Nephron progenitor cell (in vitro differentiated cells): ENCODE measurements around the gene HOXC10.

Experiments
- DNase-seq: peaks from one replicate; pipeline ENCODE4 v3.0.0; 2021
- H3K27ac Mint-ChIP-seq: 2 replicates; pipeline ENCODE4 v1.8.0; 2021; ENCODE audit warnings: mild to moderate bottlenecking, moderate library complexity, mixed read lengths
- H3K27me3 Mint-ChIP-seq: 2 replicates; pipeline ENCODE4 v1.8.0; 2021; ENCODE audit warnings: mild to moderate bottlenecking, low read depth, mixed read lengths; ENCODE audit not compliant: poor library complexity
- H3K36me3 Mint-ChIP-seq: 2 replicates; pipeline ENCODE4 v1.8.0; 2021; ENCODE audit warnings: low read depth, mixed read lengths
- H3K4me1 Mint-ChIP-seq: 2 replicates; pipeline ENCODE4 v1.8.0; 2021; ENCODE audit warnings: mixed read lengths
- H3K4me3 Mint-ChIP-seq: 2 replicates; pipeline ENCODE4 v1.8.0; 2021; ENCODE audit warnings: mild to moderate bottlenecking, moderate library complexity, mixed read lengths
- H3K9me3 Mint-ChIP-seq: 2 replicates; pipeline ENCODE4 v1.8.0; 2021; ENCODE audit warnings: mild to moderate bottlenecking, moderate library complexity, mixed read lengths
- CTCF ChIP-seq: fragments of 200-600 bp; sonication (generic); IDR thresholded peaks from 2 replicates; pipeline ENCODE4 v1.5.0; 2021; ENCODE audit warnings: antibody characterized with exemption

The HOXC10 gene

GRCh38 chr12:53950437-53950773 lies 34.5 kb upstream of the HOXC10 start:
- H3K4me3 Mint-ChIP-seq, result no peak overlapping the region
- H3K4me1 Mint-ChIP-seq, result peaks cover 5% of the 10 kb centered on the region
- no peak for DNase-seq
- no peaks in the 10 kb centered on the region for H3K9me3 Mint-ChIP-seq
- H3K36me3 Mint-ChIP-seq, result no peaks in the 10 kb centered on the region
- TF ChIP-seq CTCF, result no peak
- H3K27me3 Mint-ChIP-seq, result peaks cover 100% of the 10 kb centered on the region
- no peak overlapping the region for H3K27ac Mint-ChIP-seq

- Mint-ChIP-seq H3K4me1 (peaks cover 9% of the 10 kb centered on the region), H3K36me3 (no peaks in the 10 kb centered on the region), H3K4me3 (no peak overlapping the region), H3K9me3 (no peaks in the 10 kb centered on the region), H3K27me3 (peaks cover 100% of the 10 kb centered on the region), H3K27ac (no peak overlapping the region)
- DNase-seq, result no peak
- no peak for TF ChIP-seq CTCF
Observed at GRCh38 chr12:53950789-53951576, 34.0 kb upstream of the HOXC10 start.

- H3K27ac Mint-ChIP-seq, result no peak overlapping the region
- H3K4me1 Mint-ChIP-seq, result peaks cover 12% of the 10 kb centered on the region
- DNase-seq, result no peak
- no peaks in the 10 kb centered on the region for H3K36me3 Mint-ChIP-seq
- TF ChIP-seq CTCF, result no peak
- H3K9me3 Mint-ChIP-seq, result no peaks in the 10 kb centered on the region
- H3K4me3 Mint-ChIP-seq, result no peak overlapping the region
- peaks cover 100% of the 10 kb centered on the region for H3K27me3 Mint-ChIP-seq
Observed at GRCh38 chr12:53951577-53952334, 33.2 kb upstream of the HOXC10 start.

- Mint-ChIP-seq H3K27me3 (peaks cover 100% of the 10 kb centered on the region), H3K4me3 (no peak overlapping the region), H3K27ac (no peak overlapping the region), H3K9me3 (no peaks in the 10 kb centered on the region), H3K36me3 (no peaks in the 10 kb centered on the region), H3K4me1 (peaks cover 12% of the 10 kb centered on the region)
- DNase-seq, result no peak
- TF ChIP-seq CTCF, result no peak
Observed at GRCh38 chr12:53952335-53952694, 32.6 kb upstream of the HOXC10 start.

- no peak overlapping the region for H3K27ac Mint-ChIP-seq
- no peak overlapping the region for H3K4me3 Mint-ChIP-seq
Observed at GRCh38 chr12:53952871-53953734, 31.8 kb upstream of the HOXC10 start.

More at GRCh38 chr12:53952871-53953734, 31.8 kb upstream of the HOXC10 start:
- peaks cover 100% of the 10 kb centered on the region for H3K27me3 Mint-ChIP-seq
- H3K4me1 Mint-ChIP-seq, result peaks cover 12% of the 10 kb centered on the region
- H3K9me3 Mint-ChIP-seq, result no peaks in the 10 kb centered on the region
- no peaks in the 10 kb centered on the region for H3K36me3 Mint-ChIP-seq
- no peak for TF ChIP-seq CTCF
- DNase-seq, result no peak
